PFSK-1 (cell line): ENCODE measurements around the gene COL25A1.

Experiments
- POLR2AphosphoS5 ChIP-seq: IDR thresholded peaks from 2 replicates; pipeline ENCODE4 v1.6.1; 2012; ENCODE audit warnings: low read depth, mild to moderate bottlenecking, control low read depth, low read length, moderate library complexity
- SIN3A ChIP-seq: IDR thresholded peaks from 2 replicates; pipeline ENCODE4 v1.6.1; 2012; ENCODE audit warnings: mild to moderate bottlenecking, low read length, moderate library complexity, borderline replicate concordance; ENCODE audit not compliant: insufficient read depth
- TAF1 ChIP-seq: IDR thresholded peaks from 2 replicates; pipeline ENCODE4 v1.6.1; 2012; ENCODE audit warnings: low read length, control low read depth, borderline replicate concordance; ENCODE audit not compliant: insufficient read depth
- TF ChIP-seq, protein P1 (sequence below), 2 experiments: IDR thresholded peaks; 2 replicates each; pipeline versions ENCODE4 v1.6.1 to v1.8.0; 2011 to 2012; ENCODE audit warnings: low read depth in 2 of 2, low read length in 2 of 2, control low read depth in 1 of 2, inconsistent platforms in 1 of 2, mild to moderate bottlenecking in 1 of 2, moderate library complexity in 1 of 2; ENCODE audit not compliant: insufficient read depth in 1 of 2

DNA sequence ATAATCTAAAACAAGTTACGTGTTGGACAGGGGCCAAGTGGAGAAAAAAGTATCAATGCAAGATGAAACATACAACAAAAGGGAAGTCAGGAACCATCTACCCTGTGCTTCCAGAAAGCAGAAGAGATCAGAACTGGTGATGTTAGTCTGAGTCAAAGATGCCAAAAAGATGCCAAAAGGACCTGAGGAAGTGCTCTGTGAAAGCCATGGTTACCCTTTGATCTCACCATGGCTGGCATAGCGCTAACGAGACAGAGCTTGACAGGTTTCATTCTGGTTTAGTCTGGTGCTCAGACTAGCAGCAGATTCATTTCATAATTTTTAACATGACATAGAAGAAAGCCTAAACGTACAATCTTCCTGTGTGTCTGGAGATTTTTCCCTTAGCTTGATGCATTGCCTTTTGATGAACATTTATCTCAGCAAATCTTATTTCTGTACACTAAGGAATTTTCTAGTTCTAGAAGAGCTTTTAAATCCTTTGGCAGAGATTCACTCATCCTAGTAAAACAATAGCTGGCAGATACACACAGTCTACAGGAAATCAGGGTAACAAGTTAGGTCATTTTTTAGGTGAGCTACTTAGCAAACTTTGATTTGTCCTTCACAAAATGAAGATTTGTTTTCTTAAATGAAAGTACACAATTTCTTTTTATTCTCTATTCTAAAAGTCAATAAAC, 87.7 kb downstream of the COL25A1 start:
- TF ChIP-seq, protein P1, sequence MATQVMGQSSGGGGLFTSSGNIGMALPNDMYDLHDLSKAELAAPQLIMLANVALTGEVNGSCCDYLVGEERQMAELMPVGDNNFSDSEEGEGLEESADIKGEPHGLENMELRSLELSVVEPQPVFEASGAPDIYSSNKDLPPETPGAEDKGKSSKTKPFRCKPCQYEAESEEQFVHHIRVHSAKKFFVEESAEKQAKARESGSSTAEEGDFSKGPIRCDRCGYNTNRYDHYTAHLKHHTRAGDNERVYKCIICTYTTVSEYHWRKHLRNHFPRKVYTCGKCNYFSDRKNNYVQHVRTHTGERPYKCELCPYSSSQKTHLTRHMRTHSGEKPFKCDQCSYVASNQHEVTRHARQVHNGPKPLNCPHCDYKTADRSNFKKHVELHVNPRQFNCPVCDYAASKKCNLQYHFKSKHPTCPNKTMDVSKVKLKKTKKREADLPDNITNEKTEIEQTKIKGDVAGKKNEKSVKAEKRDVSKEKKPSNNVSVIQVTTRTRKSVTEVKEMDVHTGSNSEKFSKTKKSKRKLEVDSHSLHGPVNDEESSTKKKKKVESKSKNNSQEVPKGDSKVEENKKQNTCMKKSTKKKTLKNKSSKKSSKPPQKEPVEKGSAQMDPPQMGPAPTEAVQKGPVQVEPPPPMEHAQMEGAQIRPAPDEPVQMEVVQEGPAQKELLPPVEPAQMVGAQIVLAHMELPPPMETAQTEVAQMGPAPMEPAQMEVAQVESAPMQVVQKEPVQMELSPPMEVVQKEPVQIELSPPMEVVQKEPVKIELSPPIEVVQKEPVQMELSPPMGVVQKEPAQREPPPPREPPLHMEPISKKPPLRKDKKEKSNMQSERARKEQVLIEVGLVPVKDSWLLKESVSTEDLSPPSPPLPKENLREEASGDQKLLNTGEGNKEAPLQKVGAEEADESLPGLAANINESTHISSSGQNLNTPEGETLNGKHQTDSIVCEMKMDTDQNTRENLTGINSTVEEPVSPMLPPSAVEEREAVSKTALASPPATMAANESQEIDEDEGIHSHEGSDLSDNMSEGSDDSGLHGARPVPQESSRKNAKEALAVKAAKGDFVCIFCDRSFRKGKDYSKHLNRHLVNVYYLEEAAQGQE (IDR thresholded peaks at IDR 0.05; ENCODE audit: insufficient read depth in 1 of 2, low read depth in 2 of 2, low read length in 2 of 2): no peak
- TF ChIP-seq POLR2AphosphoS5 (no peak), TAF1 (no peak), SIN3A (no peak)
